Measurements from ENCODE around the gene OTULIN. TPM values are rescaled to one million over a fixed set of nuclear protein-coding genes. Genes with fewer than 3 reads are reported as not detected.

Gene OTULIN
- total and polyA plus RNA-seq, 11 donors, result 7.6 to 42.0 (median 27.1) TPM

DNA sequence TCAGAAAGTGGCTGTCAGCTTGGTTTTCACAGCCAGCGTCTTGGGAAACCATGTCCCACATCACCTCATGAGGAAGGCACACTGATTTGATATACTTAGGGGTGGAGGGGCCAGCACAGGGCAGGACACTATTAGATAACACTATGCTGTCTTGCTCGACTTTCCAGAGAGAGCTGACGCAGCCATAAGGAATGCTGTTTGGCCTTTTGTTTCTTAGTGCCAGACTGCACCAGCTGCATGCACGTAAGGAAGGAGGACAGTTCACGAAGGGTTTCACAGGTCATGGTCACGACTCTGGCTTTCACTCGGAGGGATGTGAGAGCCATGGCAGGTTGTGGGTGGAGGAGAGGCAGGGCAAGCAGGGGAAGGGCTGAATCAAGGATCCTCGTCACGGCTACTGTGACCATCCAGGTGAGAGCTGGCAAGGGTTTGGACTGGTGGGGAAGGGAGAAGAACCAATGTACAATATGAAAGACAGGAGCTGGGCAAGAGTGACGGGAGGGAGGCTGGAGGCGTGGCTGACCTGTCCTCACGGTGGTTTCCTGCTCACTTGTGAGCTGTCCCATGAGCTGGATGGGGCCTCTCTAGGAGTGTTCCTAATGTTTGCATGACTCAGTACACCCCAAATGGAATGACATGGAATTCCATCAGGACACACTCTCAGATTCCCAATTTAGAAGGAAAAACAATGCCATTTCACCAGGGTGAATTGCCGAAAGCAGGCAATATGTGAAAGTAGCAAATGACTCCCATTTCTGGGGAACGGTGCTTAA is 61.7 kb downstream of the OTULIN start:
- 69 to 81% (median 70%) methylated on average over 14 of the region's 14 CpGs for WGBS, 4 donors
- ATAC-seq (peak in 3 of 4 donors; percentile 28 to 77 (median 68)), DNase-seq (peak in 1 of 5 donors; percentile 54)
- H3K4me1 ChIP-seq, result peaks cover 0 to 39% (median 26%) of the 10 kb centered on the region in 12 donors
- H3K36me3 ChIP-seq, result peaks cover 0 to 40% (median 14%) of the 10 kb centered on the region in 9 donors
- H3K9me3 ChIP-seq, result no peaks in the 10 kb centered on the region
- H3K4me3 ChIP-seq, result no peak overlapping the region
- TF ChIP-seq, protein P1, sequence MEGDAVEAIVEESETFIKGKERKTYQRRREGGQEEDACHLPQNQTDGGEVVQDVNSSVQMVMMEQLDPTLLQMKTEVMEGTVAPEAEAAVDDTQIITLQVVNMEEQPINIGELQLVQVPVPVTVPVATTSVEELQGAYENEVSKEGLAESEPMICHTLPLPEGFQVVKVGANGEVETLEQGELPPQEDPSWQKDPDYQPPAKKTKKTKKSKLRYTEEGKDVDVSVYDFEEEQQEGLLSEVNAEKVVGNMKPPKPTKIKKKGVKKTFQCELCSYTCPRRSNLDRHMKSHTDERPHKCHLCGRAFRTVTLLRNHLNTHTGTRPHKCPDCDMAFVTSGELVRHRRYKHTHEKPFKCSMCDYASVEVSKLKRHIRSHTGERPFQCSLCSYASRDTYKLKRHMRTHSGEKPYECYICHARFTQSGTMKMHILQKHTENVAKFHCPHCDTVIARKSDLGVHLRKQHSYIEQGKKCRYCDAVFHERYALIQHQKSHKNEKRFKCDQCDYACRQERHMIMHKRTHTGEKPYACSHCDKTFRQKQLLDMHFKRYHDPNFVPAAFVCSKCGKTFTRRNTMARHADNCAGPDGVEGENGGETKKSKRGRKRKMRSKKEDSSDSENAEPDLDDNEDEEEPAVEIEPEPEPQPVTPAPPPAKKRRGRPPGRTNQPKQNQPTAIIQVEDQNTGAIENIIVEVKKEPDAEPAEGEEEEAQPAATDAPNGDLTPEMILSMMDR (IDR thresholded peaks at IDR 0.05), result no peak
- TF ChIP-seq POLR2A (IDR thresholded peaks at IDR 0.05), result no peak
- no peaks in the 10 kb centered on the region for H3K27me3 ChIP-seq
- peak overlapping the region in 5 of 12 donors; percentile 25 to 65 (median 39) for H3K27ac ChIP-seq
- intact Hi-C loops (cut with DNase I), result loop anchor here in 9 of 10 donors (2.0 to 5.0 kb wide), 7 partner anchors 39 to 281 kb away; partner anchors contain the start of gene ANKH (in 5 of the 9)

DNA sequence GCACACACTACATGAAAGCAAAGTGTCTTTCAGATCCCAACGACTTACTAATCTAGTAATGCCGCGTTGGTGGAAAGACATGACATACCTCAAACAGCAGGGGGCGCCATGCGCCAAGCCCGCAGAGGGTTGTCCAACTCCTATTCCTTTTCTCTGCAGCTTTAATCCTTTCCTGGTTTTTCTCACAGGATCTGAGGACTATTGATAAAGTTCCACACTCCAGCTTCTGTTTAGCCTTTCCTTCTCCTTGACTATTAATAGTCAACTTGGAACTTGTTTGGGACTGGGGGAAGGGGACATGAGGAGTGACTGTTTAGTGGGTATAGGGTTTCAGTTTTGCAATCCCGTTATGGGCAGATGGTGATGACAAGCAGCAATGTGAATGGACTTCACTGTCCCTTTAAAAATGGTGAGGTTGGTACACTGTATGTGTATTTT is 62.9 kb downstream of the OTULIN start:
- no peak overlapping the region for H3K4me3 ChIP-seq
- intact Hi-C loops (cut with DNase I), result loop anchor here (1.0 to 5.0 kb wide), 10 partner anchors 40 to 286 kb away; partner anchors contain the start of gene ANKH (in 5 of the 10)
- H3K36me3 ChIP-seq, result peaks cover 0 to 52% (median 21%) of the 10 kb centered on the region in 9 donors
- H3K9me3 ChIP-seq, result no peaks in the 10 kb centered on the region
- TF ChIP-seq POLR2A (IDR thresholded peaks at IDR 0.05), result no peak
- TF ChIP-seq, protein P1 (IDR thresholded peaks at IDR 0.05), result peak; percentile 90 to 99 (median 96)
- peak overlapping the region in 6 of 12 donors; percentile 8 to 65 (median 34) for H3K27ac ChIP-seq
- H3K4me1 ChIP-seq, result peaks cover 0 to 41% (median 25%) of the 10 kb centered on the region in 12 donors
- WGBS, 4 donors, result 3 to 5% (median 3%) methylated on average over 7 of the region's 7 CpGs
- DNase-seq (peak; percentile 79 to 90 (median 79)), ATAC-seq (peak; percentile 60 to 78 (median 68))
- no peaks in the 10 kb centered on the region for H3K27me3 ChIP-seq

- no peaks in the 10 kb centered on the region for H3K9me3 ChIP-seq
- intact Hi-C loops (cut with DNase I), result loop anchor here (1.0 to 5.0 kb wide), 10 partner anchors 41 to 285 kb away; partner anchors contain the start of gene ANKH (in 6 of the 10)
- ATAC-seq (no peak), DNase-seq (no peak)
- TF ChIP-seq, protein P1 (IDR thresholded peaks at IDR 0.05), result no peak
- no peak for TF ChIP-seq POLR2A (IDR thresholded peaks at IDR 0.05)
- no peaks in the 10 kb centered on the region for H3K27me3 ChIP-seq
- WGBS, 4 donors, result 81 to 89% (median 85%) methylated on average over 7 of the region's 7 CpGs
- H3K4me1 ChIP-seq, result peaks cover 0 to 41% (median 24%) of the 10 kb centered on the region in 12 donors
- peak overlapping the region in 7 of 12 donors; percentile 8 to 65 (median 30) for H3K27ac ChIP-seq
- no peak overlapping the region for H3K4me3 ChIP-seq
- H3K36me3 ChIP-seq, result peaks cover 0 to 57% (median 26%) of the 10 kb centered on the region in 9 donors
Measured at GRCh38 chr5:14727928-14728458, 63.5 kb downstream of the OTULIN start.
